ENCODE data around the gene TAF13.
"Not testable (repeated sequence)": the region's sequence is repeated elsewhere in the genome, so short reads cannot be mapped to it uniquely, and the experiment has no call there.

TAF13 gene

DNA sequence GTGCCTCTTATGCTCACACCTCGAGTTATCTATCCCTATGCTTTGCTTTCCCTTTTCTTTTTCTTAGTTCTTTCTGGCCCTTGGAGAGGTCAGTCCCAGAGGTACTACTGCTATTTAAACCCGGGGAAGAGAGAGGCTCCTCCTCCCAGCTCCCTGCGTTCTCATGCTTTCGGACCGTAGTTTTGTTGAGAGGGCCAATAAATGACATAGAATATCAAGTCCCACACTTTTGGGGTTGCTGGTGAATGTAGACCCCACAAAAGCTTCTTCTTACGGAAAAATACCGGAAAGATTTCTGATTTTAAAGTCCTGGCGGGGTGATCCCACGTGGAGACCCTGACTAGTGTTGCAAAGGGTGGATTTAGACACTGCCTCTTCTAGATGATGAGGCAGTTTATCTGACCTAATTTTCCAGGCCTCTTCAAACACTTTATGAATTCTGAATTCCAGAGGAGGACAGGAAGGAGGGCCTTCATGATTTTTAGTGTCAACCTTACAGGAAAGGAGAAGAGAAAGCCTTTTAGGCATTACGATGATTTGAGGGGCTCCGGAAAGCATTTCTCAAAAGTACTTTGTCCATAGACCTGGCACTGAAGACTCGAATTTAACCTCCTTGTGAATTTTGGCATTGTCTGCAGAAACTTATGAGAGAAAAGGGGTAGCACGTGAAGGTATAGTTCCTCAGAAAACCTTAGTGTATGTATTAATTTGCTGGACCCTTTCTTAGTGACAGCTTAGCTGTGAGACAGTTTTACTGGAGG is 15.5 kb upstream of the TAF13 start:
- DNase-seq (ENCODE audit: low spot score), result no peak

GRCh38 chr1:109090196-109091077 is 14.6 kb upstream of the TAF13 start, which contains the start of gene TMEM167B:
TMEM167B (plus strand) TSS chr1:109090764; CDS start chr1:109090873, 109 bp downstream.
- DNase-seq (ENCODE audit: low spot score), result peak; percentile 94

- peak; percentile 69 for DNase-seq (ENCODE audit: low spot score)
Observed at GRCh38 chr1:109089242-109090015, 13.6 kb upstream of the TAF13 start.

DNA sequence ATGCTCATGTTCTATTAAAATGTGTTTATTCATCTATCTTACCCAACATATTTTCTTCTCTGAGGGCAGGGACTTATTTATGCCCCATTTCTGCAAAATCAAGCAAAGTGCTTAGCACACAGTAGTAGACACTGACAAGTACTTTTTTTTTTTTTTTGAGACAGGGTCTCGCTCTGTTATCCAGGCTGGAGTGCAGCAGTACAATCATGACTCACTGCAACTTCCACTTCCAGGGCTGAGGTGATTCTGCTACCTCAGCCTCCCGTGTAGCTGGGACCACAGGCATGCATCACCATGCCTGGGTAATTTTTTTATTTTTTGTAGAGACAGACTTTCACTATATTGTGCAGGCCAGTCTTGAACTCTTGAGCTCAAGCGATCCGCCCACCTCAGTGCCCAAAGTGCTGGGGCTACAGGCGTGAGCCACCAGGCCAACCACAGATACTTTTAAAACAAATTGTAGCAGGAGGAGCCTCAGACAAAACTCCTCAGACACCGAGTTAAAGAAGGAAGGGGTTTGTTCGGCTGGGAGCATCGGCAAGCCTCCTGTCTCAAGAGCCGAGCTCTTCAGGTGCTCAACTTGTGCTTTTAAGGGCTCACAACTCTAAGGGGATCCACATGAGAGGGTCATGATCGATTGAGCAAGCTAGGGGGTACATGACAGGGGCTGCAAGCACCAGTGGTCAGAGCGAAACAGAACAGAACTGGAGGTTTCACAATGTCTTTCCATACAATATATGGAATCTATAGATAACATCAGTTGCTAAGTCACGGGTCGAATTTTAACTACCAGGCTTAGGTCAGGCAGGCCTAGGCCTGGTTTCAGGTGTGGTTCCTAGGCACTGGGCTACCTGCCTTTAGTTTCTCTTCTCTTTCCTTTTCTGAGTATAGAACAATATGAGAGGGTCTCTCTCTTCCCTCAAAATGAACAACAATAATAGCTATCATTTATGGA is 9.0 kb upstream of the TAF13 start:
- DNase-seq (ENCODE audit: low spot score), result no peak

- DNase-seq (ENCODE audit: low spot score), result no peak
Observed at GRCh38 chr1:109083923-109084322, 8.1 kb upstream of the TAF13 start.

- DNase-seq (ENCODE audit: low spot score), result no peak
Observed at GRCh38 chr1:109083501-109083900, 7.7 kb upstream of the TAF13 start.

DNA sequence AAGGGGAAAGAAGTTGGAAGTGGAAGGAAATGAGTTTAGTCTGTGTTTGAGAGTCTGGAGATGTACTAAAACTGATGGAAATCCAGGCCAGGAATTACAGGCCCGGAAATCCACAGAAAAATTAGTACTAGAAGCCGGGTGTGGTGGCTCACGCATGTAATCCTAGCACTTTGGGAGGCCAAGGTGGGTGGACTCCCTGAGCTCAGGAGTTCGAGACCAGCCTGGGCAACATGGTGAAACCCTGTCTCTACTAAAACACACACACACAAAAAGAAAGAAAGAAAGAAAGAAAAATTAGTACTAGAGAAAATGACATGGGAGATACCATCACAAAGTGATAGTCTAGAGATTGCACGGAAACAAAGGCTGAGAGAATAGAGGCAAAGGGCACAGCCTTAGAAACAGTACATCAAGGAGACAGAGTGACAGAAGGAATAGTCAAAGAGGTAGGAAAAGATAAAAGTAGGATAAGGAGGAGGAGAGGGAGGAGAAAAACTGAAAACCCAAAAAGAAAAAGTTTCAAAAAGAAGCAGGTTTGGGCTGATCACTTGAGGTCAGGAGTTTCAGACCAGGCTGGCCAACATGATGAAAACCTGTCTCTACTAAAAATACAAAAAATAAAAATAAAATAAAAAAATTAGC is 4.8 kb upstream of the TAF13 start:
- DNase-seq (ENCODE audit: low spot score), result no peak

GRCh38 chr1:109079240-109079622 is 3.4 kb upstream of the TAF13 start:
- DNase-seq (ENCODE audit: low spot score), result no peak

DNA sequence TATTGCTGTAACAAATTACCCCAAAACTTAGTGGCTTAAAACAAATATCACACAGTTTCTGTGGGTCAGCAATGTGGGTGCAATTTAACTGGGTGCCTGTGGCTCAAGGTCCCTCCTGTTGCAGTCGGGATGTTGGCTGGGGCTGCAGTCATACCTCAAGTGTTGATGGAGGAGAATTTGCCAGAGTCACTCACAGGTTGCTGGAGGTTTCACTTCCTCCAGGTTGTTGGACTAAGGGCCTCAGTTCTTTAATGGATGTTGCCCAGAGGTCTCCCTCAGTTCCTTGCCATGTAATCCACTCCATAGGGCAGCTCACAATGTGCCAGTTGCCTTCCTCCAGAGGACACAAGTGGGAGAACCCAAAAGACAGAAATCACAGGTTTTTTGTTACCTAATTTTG is 2.5 kb upstream of the TAF13 start:
- no peak for DNase-seq (ENCODE audit: low spot score)

DNA sequence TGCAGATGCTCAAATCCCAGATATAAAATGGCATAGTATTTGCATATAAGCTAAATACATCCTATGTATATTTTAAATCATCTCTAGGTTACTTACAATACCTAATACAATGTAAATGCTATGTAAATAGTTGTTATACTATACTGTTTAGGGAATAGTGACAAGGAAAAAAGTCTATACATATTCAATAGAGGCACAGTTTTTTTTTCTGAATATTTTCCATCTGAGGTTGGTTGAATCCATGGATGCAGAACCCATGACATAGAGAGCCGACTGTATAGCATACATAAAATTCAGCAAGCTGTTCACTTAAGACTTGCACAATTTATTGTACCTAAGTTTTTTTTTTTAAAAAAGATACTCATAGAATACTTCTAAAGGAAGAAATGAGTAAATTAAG is 6.5 kb downstream of the TAF13 start:
- DNase-seq (ENCODE audit: low spot score), result no peak

GRCh38 chr1:109067883-109068282 is 7.9 kb downstream of the TAF13 start:
- no peak for DNase-seq (ENCODE audit: low spot score)

DNA sequence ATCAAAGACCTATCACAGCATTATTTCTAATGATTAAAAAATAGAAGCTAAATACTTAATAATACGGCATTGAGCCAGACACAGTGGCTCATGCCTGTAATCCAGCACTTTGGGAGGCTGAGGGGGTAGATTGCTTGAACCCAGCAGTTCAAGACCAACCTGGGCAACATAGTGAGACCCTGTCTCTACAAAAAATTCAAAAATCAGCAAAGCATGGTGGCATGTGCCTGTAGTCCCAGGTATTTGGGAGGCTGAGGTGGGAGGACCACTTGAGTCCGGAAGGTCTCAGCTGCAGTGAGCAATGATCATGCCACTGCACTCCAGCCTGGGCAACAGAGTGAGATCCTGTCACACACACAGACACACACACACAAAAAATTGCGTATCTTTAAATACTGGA is 10.7 kb downstream of the TAF13 start:
- DNase-seq (ENCODE audit: low spot score), result no peak

GRCh38 chr1:109061183-109061582 is 14.6 kb downstream of the TAF13 start:
- DNase-seq (ENCODE audit: low spot score), result no peak

DNA sequence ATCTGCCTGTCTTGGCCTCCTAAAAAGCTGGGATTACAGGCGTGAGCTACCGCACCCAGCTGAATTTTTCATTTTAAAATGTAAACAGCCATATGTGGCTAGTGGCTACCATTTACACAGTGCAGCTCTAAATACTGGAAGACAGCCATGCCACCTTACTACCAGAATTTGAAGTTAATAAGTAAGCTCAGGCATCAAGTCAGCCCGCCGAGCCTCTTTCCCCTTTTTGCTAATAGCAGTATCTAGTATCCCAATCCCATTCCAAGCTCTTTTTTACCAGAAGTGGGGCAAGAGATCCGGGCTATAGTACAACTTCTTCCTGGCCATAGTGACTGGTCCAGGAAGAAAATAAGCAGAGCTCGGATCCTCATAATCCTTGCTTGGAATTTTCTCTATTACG is 15.1 kb downstream of the TAF13 start:
- DNase-seq (ENCODE audit: low spot score), result no peak

GRCh38 chr1:109059026-109059425 is 16.8 kb downstream of the TAF13 start:
- no peak for DNase-seq (ENCODE audit: low spot score)

- DNase-seq (ENCODE audit: low spot score), result no peak
Observed at GRCh38 chr1:109056064-109056463, 19.7 kb downstream of the TAF13 start.

DNA sequence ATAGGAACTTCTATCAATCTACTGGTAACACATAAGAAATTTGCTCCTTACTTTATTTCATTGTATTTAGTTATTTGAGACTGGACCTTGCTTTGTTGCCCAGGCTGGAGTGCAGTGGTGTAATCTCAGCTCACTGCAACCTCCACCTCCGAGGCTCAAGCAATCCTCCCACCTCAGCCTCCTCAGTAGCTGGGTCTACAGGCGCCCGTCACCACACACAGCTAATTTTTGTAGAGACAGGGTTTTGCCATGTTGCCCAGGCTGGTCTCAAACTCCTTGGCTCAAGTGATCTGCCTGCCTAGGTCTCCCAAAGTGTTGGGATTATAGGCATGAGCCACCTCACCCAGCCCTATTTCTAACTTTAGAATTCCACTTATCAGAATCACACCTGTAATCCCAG is 23.7 kb downstream of the TAF13 start:
- not testable (repeated sequence) for DNase-seq (ENCODE audit: low spot score)

DNA sequence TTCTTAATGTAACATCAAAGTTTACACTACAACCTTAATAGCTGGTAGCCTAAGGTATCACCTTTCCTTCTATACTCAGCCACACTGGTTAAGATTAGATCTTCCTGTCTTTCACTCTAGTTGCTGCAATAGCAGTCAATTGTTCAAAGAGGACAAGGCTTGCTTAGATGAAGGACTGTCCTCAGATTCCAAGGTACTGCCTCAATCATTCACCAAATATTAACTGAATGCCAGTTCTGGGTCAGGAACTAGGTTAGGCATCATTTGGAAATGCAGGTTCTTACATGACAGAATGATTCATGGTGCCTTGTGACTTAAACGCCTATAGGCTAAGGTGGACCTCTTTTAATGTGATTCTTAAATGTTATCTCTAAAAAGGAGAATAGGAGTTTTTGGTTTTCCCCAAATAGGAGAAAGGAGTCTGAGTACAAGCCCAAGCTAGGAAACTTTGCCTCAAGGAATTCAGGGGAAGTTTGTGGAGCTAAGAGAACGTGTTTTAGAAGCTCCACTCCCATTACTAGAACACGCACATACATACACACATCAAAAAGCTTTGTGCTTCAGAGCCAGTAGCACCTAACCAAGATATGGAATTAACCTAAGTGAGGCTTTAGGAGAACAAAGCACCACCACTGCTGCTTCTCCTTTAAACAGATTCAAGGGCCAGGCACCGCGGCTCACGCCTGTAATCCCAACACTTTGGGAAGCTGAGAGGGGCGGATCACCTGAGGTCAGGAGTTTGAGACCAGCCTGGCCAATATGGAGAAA is 25.4 kb downstream of the TAF13 start:
- no peak for DNase-seq (ENCODE audit: low spot score)

- no peak for DNase-seq (ENCODE audit: low spot score)
Observed at GRCh38 chr1:109048335-109048734, 27.5 kb downstream of the TAF13 start.

DNA sequence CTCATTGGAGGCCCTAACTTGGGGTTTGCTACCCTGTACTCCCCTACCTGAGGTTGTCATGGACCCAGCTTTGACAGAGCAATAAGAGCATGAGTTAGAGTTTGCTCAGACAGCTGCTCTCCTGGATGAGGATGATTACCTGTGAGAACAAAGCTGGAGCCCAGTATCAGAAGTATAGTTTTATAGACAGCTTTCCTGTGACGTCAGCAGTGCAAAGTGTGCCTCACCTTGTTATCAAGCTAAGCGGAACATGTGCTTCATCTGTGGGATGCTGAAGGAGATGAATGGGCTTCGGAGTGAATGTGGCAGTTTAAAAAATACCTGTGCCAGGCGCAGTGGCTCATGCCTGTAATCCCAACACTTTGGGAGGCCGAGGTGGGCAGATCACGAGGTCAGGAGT is 28.5 kb downstream of the TAF13 start:
- DNase-seq (ENCODE audit: low spot score), result no peak
